HG03196 (cell line): ENCODE data around the gene MT1A.

ENCODE experiments used
- ATAC-seq: cut with Tn5 transposase; IDR thresholded peaks from one replicate; pipeline ENCODE4 v1.9.1; 2021; ENCODE audit not compliant: unreplicated experiment

Gene MT1A

GRCh38 chr16:56630134-56630533, 8.3 kb upstream of the MT1A start:
- peak; percentile 77 for ATAC-seq

GRCh38 chr16:56631197-56631596, 7.3 kb upstream of the MT1A start:
- ATAC-seq = no peak

DNA sequence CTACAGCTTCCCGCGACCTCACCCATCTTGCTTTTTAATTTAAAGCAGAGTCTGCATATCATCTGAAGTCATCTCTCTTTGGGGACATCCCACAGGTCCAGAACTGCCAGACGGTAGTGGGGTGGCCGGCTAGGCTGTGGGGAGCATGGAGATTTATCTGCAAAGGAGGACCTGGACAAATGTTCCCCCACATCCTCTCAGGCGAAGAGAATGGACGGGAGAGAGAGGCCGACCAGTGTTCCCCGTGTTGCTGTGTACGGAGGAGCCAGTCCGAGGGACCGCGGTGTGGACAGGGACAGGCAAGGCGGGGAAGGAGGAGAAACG, 6.7 kb upstream of the MT1A start:
- ATAC-seq = no peak

DNA sequence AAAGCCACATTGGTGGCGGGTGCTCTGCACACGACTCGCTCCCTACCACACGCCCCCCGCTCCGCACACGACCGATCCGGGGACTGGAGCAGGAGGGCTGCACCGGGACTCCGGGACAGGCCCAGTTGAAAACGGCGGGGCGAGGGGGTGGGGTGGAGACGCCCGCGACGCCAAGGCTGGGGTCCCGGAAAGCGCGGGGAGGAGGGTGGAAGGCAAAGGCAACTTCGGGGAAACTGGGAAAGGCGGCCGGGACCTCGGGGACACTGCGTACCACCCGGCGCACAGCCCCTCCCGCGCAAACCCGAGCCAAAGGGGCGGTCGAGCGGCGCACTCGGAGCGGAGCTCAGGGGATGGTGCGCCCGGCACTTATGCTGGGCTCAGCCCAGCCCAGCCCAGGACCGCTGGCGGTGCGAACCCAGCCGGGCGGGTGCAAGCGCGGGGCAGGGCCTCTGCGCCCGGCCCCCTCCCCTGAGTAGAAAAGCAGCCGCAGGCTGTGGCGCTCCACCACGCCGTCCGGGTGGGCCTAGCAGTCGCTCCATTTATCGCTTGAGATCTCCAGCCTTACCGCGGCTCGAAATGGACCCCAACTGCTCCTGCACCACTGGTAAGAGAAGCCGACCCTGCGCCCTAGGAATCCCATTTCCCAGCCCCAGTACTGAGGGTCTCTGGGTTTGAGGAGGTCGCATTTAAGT, 6.2 kb upstream of the MT1A start, which contains the start of gene MT1M:
TSS of gene MT1M (plus strand) at position 504 of the 692 bp plus-strand sequence. CDS start at position 577, 73 bp downstream.
- no peak for ATAC-seq

DNA sequence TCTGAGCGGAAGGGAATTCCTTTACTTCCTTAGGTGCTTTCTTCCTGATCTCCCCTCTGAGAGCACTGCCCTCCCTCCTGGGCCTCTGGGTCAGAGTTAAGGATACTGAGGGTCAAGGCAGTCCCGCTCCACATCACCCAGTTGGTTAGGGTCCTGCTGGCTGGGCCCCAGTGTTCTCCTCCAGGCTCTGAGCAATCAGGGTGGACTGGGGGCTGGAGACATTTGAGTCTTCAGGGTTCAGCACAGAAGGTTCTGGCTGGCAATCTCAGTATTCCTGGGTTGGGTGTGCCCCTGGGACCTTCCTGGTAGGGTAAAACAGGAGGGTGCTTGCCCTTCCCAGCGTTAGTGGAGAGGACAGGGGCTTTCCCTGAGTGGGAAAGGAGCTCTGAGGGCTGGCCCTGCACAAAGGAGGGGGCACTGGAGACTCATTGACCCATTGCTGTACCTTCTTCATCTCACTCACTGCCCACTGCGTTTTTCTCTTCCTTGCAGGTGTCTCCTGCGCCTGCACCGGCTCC, 5.6 kb upstream of the MT1A start:
- no peak for ATAC-seq

- no peak for ATAC-seq
These were observed 4.9 kb upstream of the MT1A start for GRCh38 chr16:56633535-56633934.

GRCh38 chr16:56634715-56635440, 3.6 kb upstream of the MT1A start:
- ATAC-seq = no peak

- ATAC-seq = no peak
These were observed 3.0 kb upstream of the MT1A start for GRCh38 chr16:56635441-56635967.

DNA sequence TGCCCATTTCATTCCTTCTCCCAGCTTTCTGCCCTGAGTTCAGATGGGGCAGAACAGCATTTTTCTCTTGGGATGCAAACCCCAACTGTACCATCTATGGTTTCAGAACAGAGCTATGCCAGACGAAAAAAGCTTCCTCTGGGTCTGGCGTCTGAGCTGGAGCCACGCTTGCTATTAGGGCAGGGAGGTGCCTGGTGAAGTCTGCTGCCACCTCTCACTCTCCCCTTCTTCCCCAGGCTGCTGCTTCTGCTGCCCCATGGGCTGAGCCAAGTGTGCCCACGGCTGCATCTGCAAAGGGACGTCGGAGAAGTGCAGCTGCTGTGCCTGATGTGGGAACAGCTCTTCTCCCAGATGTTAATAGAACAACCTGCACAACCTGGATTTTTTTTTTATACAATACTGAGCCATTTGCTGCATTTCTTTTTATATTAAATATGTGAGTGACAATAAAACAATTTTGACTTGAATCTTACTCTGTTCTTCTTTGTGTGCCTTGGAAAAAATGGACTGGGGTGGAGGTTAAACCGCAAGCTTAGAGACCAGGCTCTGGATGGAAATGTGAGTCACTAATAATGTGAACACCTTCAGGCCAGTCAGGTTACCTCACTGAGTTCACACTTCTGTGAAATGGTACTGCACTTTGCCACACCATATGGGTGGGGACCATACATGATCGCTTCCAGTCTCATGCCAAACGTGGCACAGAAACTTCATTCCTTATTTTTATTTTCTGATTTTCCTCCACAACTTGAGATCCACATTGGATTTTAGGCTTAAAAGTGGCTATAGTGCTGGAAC, 1.7 kb upstream of the MT1A start:
- no peak for ATAC-seq

GRCh38 chr16:56639045-56639444, 579 bp downstream of the MT1A start:
- ATAC-seq = no peak

DNA sequence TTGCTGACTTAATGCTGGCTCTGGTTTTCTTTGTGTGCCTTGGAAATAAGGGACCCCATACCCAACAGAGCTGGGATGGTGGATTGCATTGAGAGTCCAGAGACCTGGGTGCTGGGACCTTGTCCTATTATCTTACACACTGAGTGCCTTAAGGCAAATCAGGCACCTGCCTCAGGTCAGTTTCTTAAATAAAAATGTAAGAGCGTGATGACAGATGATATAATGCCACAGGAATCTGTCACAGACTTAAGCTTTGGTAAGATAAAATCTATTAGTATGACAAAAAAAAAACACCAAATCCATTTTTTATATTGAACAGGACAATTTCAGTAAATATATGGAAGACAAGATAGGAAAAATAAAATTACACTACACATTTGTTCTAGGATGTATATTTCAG, 1.6 kb downstream of the MT1A start:
- ATAC-seq = no peak

DNA sequence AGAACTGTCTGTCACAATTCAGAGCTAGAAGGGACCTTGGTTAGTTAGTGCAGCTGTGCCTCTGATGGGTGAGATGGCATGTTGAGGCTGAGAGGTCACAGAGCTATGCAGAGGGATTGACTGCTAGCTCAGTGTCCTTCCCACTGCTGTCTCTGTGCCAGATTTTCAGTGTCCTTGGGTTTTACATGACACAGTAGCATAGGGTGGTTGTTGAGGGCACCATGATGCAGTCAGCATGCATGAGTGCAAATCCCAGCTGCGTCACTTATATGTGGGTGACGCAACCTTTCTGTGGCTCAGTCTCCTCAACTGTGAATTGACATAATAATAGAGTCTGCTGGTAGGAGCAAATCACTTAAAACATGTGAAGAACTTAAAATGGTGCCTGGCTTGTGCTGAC, 2.7 kb downstream of the MT1A start:
- no peak for ATAC-seq

- ATAC-seq = no peak
These were observed 4.8 kb downstream of the MT1A start for GRCh38 chr16:56643080-56643778.

DNA sequence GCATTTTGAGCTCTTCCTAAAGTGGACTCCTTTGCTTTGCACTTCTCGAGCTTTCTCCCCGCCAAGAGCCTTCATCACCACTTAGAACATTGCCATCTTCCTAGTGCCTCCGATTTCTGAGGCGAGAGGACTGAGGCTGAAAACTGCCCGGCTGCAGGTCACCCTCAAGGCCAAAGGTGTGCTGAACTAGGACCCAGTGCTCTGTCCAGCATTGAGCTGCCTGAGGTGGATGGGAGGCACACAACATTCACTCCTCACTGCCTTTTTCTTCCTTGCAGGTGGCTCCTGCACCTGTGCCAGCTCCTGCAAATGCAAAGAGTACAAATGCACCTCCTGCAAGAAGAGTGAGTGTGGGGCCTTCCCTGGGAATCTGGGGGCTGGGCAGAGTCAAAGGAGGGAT, 5.4 kb downstream of the MT1A start:
- ATAC-seq = no peak

DNA sequence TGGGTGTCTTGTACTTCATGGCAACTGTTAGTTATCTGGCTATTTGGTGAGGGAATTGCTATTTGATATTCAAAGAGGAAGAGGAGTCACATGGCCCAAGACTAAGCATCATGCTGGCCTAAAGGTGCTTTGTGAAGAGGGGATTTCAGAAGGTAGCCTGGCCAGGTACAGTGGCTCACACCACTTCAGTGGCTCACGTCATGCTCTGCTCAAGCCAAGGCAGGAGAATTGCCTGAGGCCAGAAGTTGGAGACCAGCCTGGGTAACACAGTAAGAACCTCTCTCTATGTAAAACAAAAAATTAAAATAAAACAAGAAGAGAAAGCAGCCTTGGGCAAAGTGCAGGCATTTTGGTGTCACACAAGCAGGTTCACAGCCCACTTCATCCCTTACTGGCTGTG, 6.8 kb downstream of the MT1A start:
- no peak for ATAC-seq

DNA sequence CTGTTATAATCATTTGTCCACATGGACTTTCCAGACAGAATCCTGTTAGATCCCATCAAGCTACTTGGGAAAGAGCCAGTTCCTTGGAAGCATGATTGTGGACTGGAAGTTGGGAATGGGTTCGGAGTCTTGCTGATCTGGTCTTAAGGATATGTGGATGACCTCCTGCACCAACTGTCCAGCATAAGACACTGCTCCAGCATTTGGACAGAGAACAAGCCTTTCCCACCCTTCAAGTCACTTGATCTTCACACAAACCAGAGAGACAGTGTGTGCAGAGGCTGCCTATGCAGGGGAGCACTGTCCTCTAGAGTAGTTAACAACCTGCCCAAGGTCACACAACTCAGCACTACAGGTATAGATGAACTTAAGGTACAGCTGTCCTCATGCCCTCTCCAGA, 7.4 kb downstream of the MT1A start:
- ATAC-seq = no peak

DNA sequence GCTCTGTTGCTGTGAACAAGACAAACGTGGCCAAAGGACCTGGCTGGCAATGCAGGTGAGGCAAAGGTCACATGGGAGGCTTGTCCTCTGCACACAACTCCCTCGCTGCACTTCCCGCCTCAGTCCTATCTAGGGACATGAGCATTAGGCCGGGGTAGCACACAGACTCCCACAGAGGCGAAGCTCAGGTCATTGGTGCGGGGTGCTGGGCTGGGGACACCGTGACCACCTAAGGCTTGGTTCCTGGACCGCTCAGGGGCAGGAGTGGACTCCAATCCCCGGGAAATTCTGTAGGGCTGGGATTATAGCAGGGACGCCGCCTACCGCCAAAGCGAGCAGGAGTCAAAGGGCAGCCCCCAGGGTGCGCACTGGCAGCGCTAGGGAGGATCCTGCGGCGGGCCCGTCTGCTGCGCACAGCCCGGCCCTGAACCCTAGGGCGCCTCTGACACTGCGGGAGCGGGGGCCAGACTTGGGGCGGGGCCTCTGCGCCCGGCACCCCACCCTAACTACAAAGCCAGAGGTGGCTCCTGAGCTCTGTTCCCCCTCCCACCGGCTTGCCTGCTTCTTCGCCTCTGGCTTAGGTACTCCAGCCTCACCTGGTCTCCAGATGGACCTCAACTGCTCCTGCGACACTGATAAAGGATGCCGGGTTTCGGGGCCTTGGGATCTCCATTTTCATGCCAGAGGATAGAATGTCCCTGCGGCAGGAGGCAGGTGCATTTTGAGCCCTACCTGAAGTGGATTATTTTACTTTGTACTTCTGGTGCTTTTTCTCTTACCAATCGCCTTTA, 9.4 kb downstream of the MT1A start:
- ATAC-seq = no peak

DNA sequence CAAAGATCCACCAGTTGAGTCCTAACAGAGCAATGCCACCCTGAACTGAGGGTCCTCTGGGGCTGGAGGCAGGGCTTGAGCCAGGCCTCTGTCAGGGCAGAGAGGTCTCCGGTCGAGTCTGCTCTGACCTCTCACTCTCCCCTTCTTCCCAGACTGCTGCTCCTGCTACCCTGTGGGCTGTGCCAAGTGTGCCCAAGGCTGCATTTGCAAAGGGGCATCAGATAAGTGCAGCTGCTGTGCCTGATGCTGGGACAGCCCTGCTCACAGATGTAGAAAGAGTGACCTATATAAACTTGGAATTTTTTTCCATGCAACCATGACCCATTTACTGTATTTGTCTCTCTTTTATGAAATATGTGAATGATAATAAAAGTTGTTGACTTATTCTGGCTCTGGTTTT, 10.8 kb downstream of the MT1A start:
- no peak for ATAC-seq

GRCh38 chr16:56649820-56650219, 11.4 kb downstream of the MT1A start:
- ATAC-seq = no peak

GRCh38 chr16:56651586-56651985, 13.1 kb downstream of the MT1A start, which contains the start of gene MT1B:
Gene MT1B (plus strand): TSS chr16:56651886. CDS start chr16:56651954, 68 bp downstream.
- no peak for ATAC-seq
